Osteocyte (in vitro differentiated cells): ENCODE results near the gene FAM210B. TPM values are rescaled to one million over a fixed set of nuclear protein-coding genes. Genes with fewer than 3 reads are reported as not detected.

Source experiments
- DNase-seq: peaks from one replicate; pipeline ENCODE4 v3.0.0; 2021; ENCODE audit warnings: mixed read lengths; ENCODE audit not compliant: unreplicated experiment; ENCODE audit errors: extremely low spot score
- H3K27ac Mint-ChIP-seq: one replicate; pipeline ENCODE4 v1.8.0; 2021; ENCODE audit warnings: mild to moderate bottlenecking, mixed read lengths; ENCODE audit not compliant: unreplicated experiment
- H3K27me3 Mint-ChIP-seq: one replicate; pipeline ENCODE4 v1.8.0; 2021; ENCODE audit warnings: mixed read lengths; ENCODE audit not compliant: unreplicated experiment
- H3K36me3 Mint-ChIP-seq: one replicate; pipeline ENCODE4 v1.8.0; 2021; ENCODE audit warnings: mixed read lengths; ENCODE audit not compliant: unreplicated experiment
- H3K4me1 Mint-ChIP-seq: one replicate; pipeline ENCODE4 v1.8.0; 2021; ENCODE audit warnings: mixed read lengths; ENCODE audit not compliant: unreplicated experiment
- H3K4me3 Mint-ChIP-seq: one replicate; pipeline ENCODE4 v1.8.0; 2021; ENCODE audit warnings: mild to moderate bottlenecking, moderate library complexity, mixed read lengths; ENCODE audit not compliant: unreplicated experiment
- H3K9me3 Mint-ChIP-seq: one replicate; pipeline ENCODE4 v1.8.0; 2021; ENCODE audit warnings: mixed read lengths; ENCODE audit not compliant: unreplicated experiment
- total RNA-seq: library from RNA; stranded (reverse); gene quantifications from 2 replicates; pipeline ENCODE4 v1.2.1, GENCODE V29; 2021
- TF ChIP-seq, protein P1 (sequence below): fragments of 200-600 bp; sonication (generic); IDR thresholded peaks from 2 replicates; pipeline ENCODE4 v1.5.0; 2021; ENCODE audit warnings: antibody characterized with exemption, mild to moderate bottlenecking, moderate library complexity

FAM210B gene
- total RNA-seq, 1 donor from 2014 or later, result 46.9 TPM

DNA sequence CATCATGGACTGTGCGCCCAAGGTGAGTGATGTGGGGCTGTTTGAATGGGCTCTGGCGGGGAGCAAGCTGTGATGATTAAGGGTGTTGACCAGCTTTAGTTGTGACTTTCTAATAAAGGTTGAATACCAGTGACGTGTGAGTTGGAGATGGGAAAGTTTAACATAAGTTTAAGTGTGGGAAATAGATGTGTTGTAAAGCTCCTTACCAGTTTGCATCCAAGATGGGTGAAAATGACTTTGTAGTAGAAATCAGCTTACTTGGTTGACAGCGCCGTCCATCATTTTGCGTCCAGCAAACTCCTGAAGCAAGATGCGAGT is 53.7 kb downstream of the FAM210B start:
- TF ChIP-seq, protein P1, sequence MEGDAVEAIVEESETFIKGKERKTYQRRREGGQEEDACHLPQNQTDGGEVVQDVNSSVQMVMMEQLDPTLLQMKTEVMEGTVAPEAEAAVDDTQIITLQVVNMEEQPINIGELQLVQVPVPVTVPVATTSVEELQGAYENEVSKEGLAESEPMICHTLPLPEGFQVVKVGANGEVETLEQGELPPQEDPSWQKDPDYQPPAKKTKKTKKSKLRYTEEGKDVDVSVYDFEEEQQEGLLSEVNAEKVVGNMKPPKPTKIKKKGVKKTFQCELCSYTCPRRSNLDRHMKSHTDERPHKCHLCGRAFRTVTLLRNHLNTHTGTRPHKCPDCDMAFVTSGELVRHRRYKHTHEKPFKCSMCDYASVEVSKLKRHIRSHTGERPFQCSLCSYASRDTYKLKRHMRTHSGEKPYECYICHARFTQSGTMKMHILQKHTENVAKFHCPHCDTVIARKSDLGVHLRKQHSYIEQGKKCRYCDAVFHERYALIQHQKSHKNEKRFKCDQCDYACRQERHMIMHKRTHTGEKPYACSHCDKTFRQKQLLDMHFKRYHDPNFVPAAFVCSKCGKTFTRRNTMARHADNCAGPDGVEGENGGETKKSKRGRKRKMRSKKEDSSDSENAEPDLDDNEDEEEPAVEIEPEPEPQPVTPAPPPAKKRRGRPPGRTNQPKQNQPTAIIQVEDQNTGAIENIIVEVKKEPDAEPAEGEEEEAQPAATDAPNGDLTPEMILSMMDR, result no peak
- no peaks in the 10 kb centered on the region for H3K27me3 Mint-ChIP-seq
- no peak overlapping the region for H3K27ac Mint-ChIP-seq
- H3K4me3 Mint-ChIP-seq, result no peak overlapping the region
- H3K9me3 Mint-ChIP-seq, result no peaks in the 10 kb centered on the region
- H3K4me1 Mint-ChIP-seq, result no peaks in the 10 kb centered on the region
- H3K36me3 Mint-ChIP-seq, result peaks cover 16% of the 10 kb centered on the region
- DNase-seq, result no peak

- no peak overlapping the region for H3K27ac Mint-ChIP-seq
- H3K36me3 Mint-ChIP-seq, result peaks cover 14% of the 10 kb centered on the region
- no peak for DNase-seq
- H3K9me3 Mint-ChIP-seq, result no peaks in the 10 kb centered on the region
- H3K4me3 Mint-ChIP-seq, result no peak overlapping the region
- no peaks in the 10 kb centered on the region for H3K27me3 Mint-ChIP-seq
- TF ChIP-seq, protein P1, result no peak
- H3K4me1 Mint-ChIP-seq, result no peaks in the 10 kb centered on the region
These were observed 54.2 kb downstream of the FAM210B start for GRCh38 chr20:56412949-56413348.

DNA sequence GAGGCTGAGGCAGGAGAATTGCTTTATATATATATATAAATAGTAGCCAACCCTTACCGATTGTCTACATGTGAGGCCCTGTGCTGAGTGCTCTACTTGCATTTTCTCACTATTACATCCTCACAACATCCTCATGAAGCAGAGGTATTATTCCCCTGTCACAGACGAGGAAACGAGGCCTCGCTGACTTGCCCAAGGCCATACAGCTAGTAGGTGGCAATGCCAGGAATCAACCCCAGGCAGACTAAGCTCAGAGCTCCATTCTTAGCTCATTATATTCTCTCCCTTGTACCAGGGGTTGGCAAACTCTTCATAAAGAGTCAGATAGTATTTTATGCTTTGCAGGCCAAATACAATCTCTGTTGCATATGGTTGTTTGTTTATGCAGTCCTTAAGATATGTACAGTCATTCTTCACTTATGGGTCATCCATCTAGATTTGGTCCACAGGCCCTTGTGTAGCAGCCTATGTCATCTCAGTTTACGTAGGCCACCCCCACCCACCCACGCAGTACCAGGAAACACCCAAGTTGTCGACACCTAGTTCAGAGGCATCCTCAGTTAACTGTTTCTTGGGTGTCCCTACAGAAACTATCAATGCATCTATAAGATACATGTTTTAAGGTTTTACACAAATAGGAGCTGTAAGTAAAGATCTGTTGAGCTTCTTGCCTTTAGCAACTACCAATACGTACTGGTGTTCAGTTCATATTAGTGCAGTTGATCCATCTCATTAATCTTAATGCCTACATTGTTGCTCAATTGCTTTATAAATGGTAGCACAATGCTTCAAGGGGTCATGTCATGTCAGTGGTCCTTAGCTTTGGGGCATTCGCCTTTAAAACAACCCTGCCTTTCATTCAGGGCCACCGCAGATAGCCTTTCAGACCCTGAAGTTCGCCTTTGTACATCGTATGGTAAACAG is 56.3 kb downstream of the FAM210B start:
- no peaks in the 10 kb centered on the region for H3K27me3 Mint-ChIP-seq
- H3K4me1 Mint-ChIP-seq, result peaks cover 7% of the 10 kb centered on the region
- no peak for DNase-seq
- TF ChIP-seq, protein P1, result no peak
- H3K27ac Mint-ChIP-seq, result no peak overlapping the region
- no peaks in the 10 kb centered on the region for H3K9me3 Mint-ChIP-seq
- peaks cover 13% of the 10 kb centered on the region for H3K36me3 Mint-ChIP-seq
- no peak overlapping the region for H3K4me3 Mint-ChIP-seq

- Mint-ChIP-seq H3K4me3 (no peak overlapping the region), H3K9me3 (no peaks in the 10 kb centered on the region), H3K27me3 (no peaks in the 10 kb centered on the region), H3K36me3 (peaks cover 6% of the 10 kb centered on the region), H3K27ac (no peak overlapping the region), H3K4me1 (peaks cover 13% of the 10 kb centered on the region)
- TF ChIP-seq, protein P1, result no peak
- DNase-seq, result no peak
These were observed 58.6 kb downstream of the FAM210B start for GRCh38 chr20:56417402-56417801.

- no peak overlapping the region for H3K4me3 Mint-ChIP-seq
- peaks cover 18% of the 10 kb centered on the region for H3K4me1 Mint-ChIP-seq
- TF ChIP-seq, protein P1, result no peak
- no peaks in the 10 kb centered on the region for H3K27me3 Mint-ChIP-seq
- no peaks in the 10 kb centered on the region for H3K9me3 Mint-ChIP-seq
- no peak overlapping the region for H3K27ac Mint-ChIP-seq
- peaks cover 5% of the 10 kb centered on the region for H3K36me3 Mint-ChIP-seq
- no peak for DNase-seq
These were observed 59.1 kb downstream of the FAM210B start for GRCh38 chr20:56417911-56418310.

Other genes with a start within 250 kb of the FAM210B start
- not detected in 2 replicates for gene MC3R, start 110.2 kb upstream of the FAM210B start, total RNA-seq
- gene AURKA, start 33.2 kb downstream of the FAM210B start, total RNA-seq, result 10.4 and 11.7 TPM in 2 replicates
- gene CSTF1, start 33.7 kb downstream of the FAM210B start, total RNA-seq, result 36.2 and 38.6 TPM in 2 replicates
- 0.13 TPM in 1 of 2 replicates, not detected in the other for gene CASS4, start 53.3 kb downstream of the FAM210B start, total RNA-seq
- gene RTF2, start 109.7 kb downstream of the FAM210B start, total RNA-seq, result 85.8 TPM in 2 replicates
- 0.42 and 1.0 TPM in 2 replicates for gene FAM209A, start 165.8 kb downstream of the FAM210B start, total RNA-seq
- gene FAM209B, start 174.3 kb downstream of the FAM210B start, total RNA-seq, result 0.55 TPM in 1 of 2 replicates, not detected in the other